Thyroid gland (tissue), 4 donors: ENCODE measurements around the gene JAG1. TPM values are rescaled to one million over a fixed set of nuclear protein-coding genes. Genes with fewer than 3 reads are reported as not detected.

Experiments
- DNase-seq, 2 donors: peaks; one replicate each; pipeline ENCODE4 v3.0.0-alpha.2; 2019
- H3K27ac ChIP-seq, 3 donors: fragments of 200-600 bp; sonication (generic); 1 replicate in 2 of 3; 2 replicates in 1 of 3; pipeline ENCODE4 v1.5.1; 2016 to 2019; ENCODE audit warnings: mild to moderate bottlenecking in 1 of 3, moderate library complexity in 1 of 3
- H3K27me3 ChIP-seq: fragments of 200-600 bp; sonication (generic); one replicate; pipeline ENCODE4 v1.5.1; 2019
- H3K36me3 ChIP-seq, 2 donors: fragments of 200-600 bp; sonication (generic); one replicate each; pipeline ENCODE4 v1.5.1; 2016 to 2019
- H3K4me1 ChIP-seq, 2 donors: fragments of 200-600 bp; sonication (generic); one replicate each; pipeline ENCODE4 v1.5.1; 2017 to 2019
- H3K4me3 ChIP-seq, 3 donors: fragments of 200-600 bp; sonication (generic); replicated peaks in 1 of 3; 1 replicate in 2 of 3; 2 replicates in 1 of 3; pipeline ENCODE4 v1.5.1; 2016; ENCODE audit warnings: mild to moderate bottlenecking in 1 of 3
- H3K9me3 ChIP-seq: fragments of 200-600 bp; sonication (generic); one replicate; pipeline ENCODE4 v1.5.1; 2017
- POLR2A ChIP-seq, 2 donors: fragments of 450-650 bp; IDR thresholded peaks; one replicate each; pipeline ENCODE4 v1.6.1; 2017; ENCODE audit warnings: antibody characterized with exemption in 2 of 2, mild to moderate bottlenecking in 2 of 2, moderate library complexity in 1 of 2
- WGBS, 2 donors: methylation state at CpG; one replicate each; pipeline ENCODE4 v1.1.5; 2017; 5-methylcytosine and 5-hydroxymethylcytosine counted together
- intact Hi-C: fragments of 100-400 bp; cut with DNase I; formaldehyde crosslinking; loops from one replicate; pipeline ENCODE4 v1.15.1; 2023
- total RNA-seq, 4 donors: library from RNA; depleted of rRNA; stranded (reverse); fragments of >200 nt; gene quantifications; one replicate each; pipeline ENCODE4 v1.2.3, GENCODE V29; 2016
- TF ChIP-seq, protein P1 (sequence below), 6 experiments: fragments of 200-600 bp in 3 of 6; fragments of 450-650 bp in 3 of 6; sonication (generic) in 3 of 6; IDR thresholded peaks; one replicate each; pipeline ENCODE4 v1.5.1; 2016 to 2019; ENCODE audit warnings: antibody characterized with exemption in 6 of 6, mild to moderate bottlenecking in 2 of 6, inconsistent platforms in 1 of 6, moderate library complexity in 1 of 6

Gene JAG1
- total RNA-seq, 4 donors from 2014 or later = 41.2 to 67.9 (median 46.2) TPM

DNA sequence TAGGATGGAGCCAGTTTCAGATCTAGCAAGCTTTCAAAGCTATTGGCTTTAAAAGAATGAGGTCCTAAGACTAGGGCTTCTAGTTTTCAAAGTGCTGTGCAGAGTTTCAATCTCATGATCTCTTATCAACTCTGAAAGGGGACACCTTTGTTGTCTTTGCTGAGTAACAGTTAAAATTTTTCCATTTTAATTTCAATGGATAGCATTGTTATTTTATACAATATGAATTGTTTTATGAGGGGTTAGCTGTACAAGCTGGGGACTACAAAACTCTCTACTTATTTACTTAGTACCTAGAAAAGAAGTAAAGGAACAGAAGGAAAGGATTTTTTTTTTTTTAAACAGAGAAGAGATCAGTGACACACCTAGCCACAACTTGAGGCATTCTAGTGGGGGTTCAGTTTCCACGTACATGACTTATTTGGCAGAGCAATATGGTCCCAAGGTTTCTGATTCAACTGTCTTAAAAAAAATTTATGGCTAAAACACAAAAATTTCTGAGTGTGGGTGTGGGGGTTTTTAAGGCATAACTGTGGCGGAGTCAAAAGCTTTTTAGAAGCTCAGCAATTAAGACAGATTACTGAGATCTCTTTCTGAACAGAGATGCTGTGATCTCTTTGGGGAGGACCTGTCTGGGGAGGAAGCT lies 46.1 kb upstream of the JAG1 start:
- 86 to 89% methylated on average over 2 of the region's 2 CpGs for WGBS, 2 donors
- Histone ChIP-seq H3K36me3 (no peaks in the 10 kb centered on the region), H3K27me3 (no peaks in the 10 kb centered on the region), H3K4me3 (no peak overlapping the region), H3K4me1 (peaks cover 0 to 6% of the 10 kb centered on the region in 2 donors), H3K27ac (no peak overlapping the region), H3K9me3 (no peaks in the 10 kb centered on the region)
- TF ChIP-seq, protein P1, sequence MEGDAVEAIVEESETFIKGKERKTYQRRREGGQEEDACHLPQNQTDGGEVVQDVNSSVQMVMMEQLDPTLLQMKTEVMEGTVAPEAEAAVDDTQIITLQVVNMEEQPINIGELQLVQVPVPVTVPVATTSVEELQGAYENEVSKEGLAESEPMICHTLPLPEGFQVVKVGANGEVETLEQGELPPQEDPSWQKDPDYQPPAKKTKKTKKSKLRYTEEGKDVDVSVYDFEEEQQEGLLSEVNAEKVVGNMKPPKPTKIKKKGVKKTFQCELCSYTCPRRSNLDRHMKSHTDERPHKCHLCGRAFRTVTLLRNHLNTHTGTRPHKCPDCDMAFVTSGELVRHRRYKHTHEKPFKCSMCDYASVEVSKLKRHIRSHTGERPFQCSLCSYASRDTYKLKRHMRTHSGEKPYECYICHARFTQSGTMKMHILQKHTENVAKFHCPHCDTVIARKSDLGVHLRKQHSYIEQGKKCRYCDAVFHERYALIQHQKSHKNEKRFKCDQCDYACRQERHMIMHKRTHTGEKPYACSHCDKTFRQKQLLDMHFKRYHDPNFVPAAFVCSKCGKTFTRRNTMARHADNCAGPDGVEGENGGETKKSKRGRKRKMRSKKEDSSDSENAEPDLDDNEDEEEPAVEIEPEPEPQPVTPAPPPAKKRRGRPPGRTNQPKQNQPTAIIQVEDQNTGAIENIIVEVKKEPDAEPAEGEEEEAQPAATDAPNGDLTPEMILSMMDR (IDR thresholded peaks at IDR 0.05) = no peak
- TF ChIP-seq POLR2A (IDR thresholded peaks at IDR 0.05) = no peak
- DNase-seq = no peak
- intact Hi-C loops = no loop called here

DNA sequence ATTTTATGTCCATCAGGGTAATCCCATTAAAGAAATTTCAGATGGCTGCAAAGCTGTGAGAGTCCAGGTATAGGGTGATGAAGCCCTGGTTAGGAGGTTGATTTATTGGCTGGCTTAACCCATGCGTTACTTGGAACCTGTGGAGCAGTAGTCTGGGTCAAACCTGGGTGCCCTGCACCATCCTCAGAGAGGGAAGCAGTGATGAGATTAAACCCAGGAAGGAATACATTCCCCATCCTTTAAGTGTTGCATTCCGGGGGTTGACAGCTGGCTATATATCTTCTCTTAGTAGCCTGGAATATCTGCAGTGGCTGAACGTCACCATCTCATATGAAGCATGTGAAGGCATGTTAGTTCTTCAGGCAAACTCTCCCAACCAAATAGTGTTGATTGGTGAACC lies 44.9 kb upstream of the JAG1 start:
- Histone ChIP-seq H3K36me3 (no peaks in the 10 kb centered on the region), H3K27me3 (no peaks in the 10 kb centered on the region), H3K27ac (no peak overlapping the region), H3K4me1 (peaks cover 0 to 6% of the 10 kb centered on the region in 2 donors), H3K4me3 (no peak overlapping the region), H3K9me3 (no peaks in the 10 kb centered on the region)
- TF ChIP-seq POLR2A (IDR thresholded peaks at IDR 0.05) = no peak
- TF ChIP-seq, protein P1 (IDR thresholded peaks at IDR 0.05) = no peak
- DNase-seq = no peak
- intact Hi-C loops = no loop called here
- WGBS, 2 donors = 78 to 95% methylated on average over 3 of the region's 3 CpGs

GRCh38 chr20:10716855-10717254 lies 43.1 kb upstream of the JAG1 start:
- H3K36me3 ChIP-seq = no peaks in the 10 kb centered on the region
- peaks cover 0 to 6% of the 10 kb centered on the region in 2 donors for H3K4me1 ChIP-seq
- H3K9me3 ChIP-seq = no peaks in the 10 kb centered on the region
- H3K27ac ChIP-seq = no peak overlapping the region
- H3K4me3 ChIP-seq = no peak overlapping the region
- DNase-seq = no peak
- intact Hi-C loops = no loop called here
- TF ChIP-seq, protein P1 (IDR thresholded peaks at IDR 0.05) = no peak
- no peak for TF ChIP-seq POLR2A (IDR thresholded peaks at IDR 0.05)
- no peaks in the 10 kb centered on the region for H3K27me3 ChIP-seq

GRCh38 chr20:10715035-10715434 lies 41.2 kb upstream of the JAG1 start:
- TF ChIP-seq, protein P1 (IDR thresholded peaks at IDR 0.05) = no peak
- TF ChIP-seq POLR2A (IDR thresholded peaks at IDR 0.05) = no peak
- intact Hi-C loops = no loop called here
- Histone ChIP-seq H3K4me3 (no peak overlapping the region), H3K27ac (no peak overlapping the region), H3K27me3 (no peaks in the 10 kb centered on the region), H3K36me3 (no peaks in the 10 kb centered on the region), H3K9me3 (no peaks in the 10 kb centered on the region), H3K4me1 (no peaks in the 10 kb centered on the region)
- DNase-seq = no peak
- WGBS, 2 donors = 41 to 55% methylated on average over 2 of the region's 2 CpGs

- Histone ChIP-seq H3K4me1 (no peaks in the 10 kb centered on the region), H3K27me3 (no peaks in the 10 kb centered on the region), H3K27ac (no peak overlapping the region), H3K9me3 (no peaks in the 10 kb centered on the region), H3K4me3 (no peak overlapping the region), H3K36me3 (no peaks in the 10 kb centered on the region)
- intact Hi-C loops = no loop called here
- TF ChIP-seq, protein P1 (IDR thresholded peaks at IDR 0.05) = no peak
- TF ChIP-seq POLR2A (IDR thresholded peaks at IDR 0.05) = no peak
- DNase-seq = no peak
Observed at GRCh38 chr20:10714236-10714975, 40.6 kb upstream of the JAG1 start.
